K562 (cell line): ENCODE measurements around the gene TSPYL6. TPM values are rescaled to one million over a fixed set of nuclear protein-coding genes. Genes with fewer than 3 reads are reported as not detected.

ENCODE experiments used
- ARID1B ChIP-seq: fragments of 450-650 bp; IDR thresholded peaks from 2 replicates; pipeline ENCODE4 v1.6.1; 2016; ENCODE audit warnings: antibody characterized with exemption, mild to moderate bottlenecking, inconsistent platforms
- CBFA2T3 ChIP-seq: fragments of 450-650 bp; IDR thresholded peaks from 2 replicates; pipeline ENCODE4 v1.6.1; 2017
- DEAF1 ChIP-seq: fragments of 450-650 bp; formaldehyde crosslinking; IDR thresholded peaks from 2 replicates; pipeline ENCODE4 v1.4.0; 2020; ENCODE audit warnings: mild to moderate bottlenecking, moderate library complexity
- DIDO1 ChIP-seq: fragments of 450-650 bp; IDR thresholded peaks from 2 replicates; pipeline ENCODE4 v1.6.1; 2016; ENCODE audit warnings: low read depth, missing biosample characterization, missing genetic modification characterization
- ELK3 ChIP-seq: fragments of 450-650 bp; formaldehyde crosslinking; IDR thresholded peaks from 2 replicates; pipeline ENCODE4 v1.4.0; 2020; ENCODE audit warnings: mild to moderate bottlenecking
- FOXK1 ChIP-seq: sonication (generic); formaldehyde crosslinking; IDR thresholded peaks from 2 replicates; pipeline ENCODE4 v1.8.0; 2022; ENCODE audit warnings: missing genetic modification reagents, mild to moderate bottlenecking, borderline replicate concordance
- KDM1A ChIP-seq, 2 experiments: fragments of 450-650 bp; IDR thresholded peaks; 2 replicates each; pipeline ENCODE4 v1.6.1; 2016; ENCODE audit warnings: mild to moderate bottlenecking in 2 of 2
- LEF1 ChIP-seq: fragments of 450-650 bp; IDR thresholded peaks from 2 replicates; pipeline ENCODE4 v1.6.1; 2016; ENCODE audit warnings: mild to moderate bottlenecking
- PRMT5 ChIP-seq: sonication (generic); formaldehyde crosslinking; IDR thresholded peaks from 2 replicates; pipeline ENCODE4 v1.5.0; 2020; ENCODE audit warnings: missing genetic modification reagents
- SOX6 ChIP-seq: fragments of 450-650 bp; IDR thresholded peaks from 2 replicates; pipeline ENCODE4 v1.6.1; 2014; ENCODE audit warnings: mild to moderate bottlenecking
- TEAD4 ChIP-seq, 2 experiments: sonication (generic) in 1 of 2; formaldehyde crosslinking in 1 of 2; IDR thresholded peaks; 2 replicates each; pipeline versions ENCODE4 v1.6.1 to v1.8.0; 2012 to 2022; ENCODE audit warnings: borderline replicate concordance in 1 of 2, inconsistent platforms in 1 of 2, low read length in 1 of 2, mild to moderate bottlenecking in 1 of 2, missing genetic modification reagents in 1 of 2
- polyA plus RNA-seq, 8 experiments: library from polyadenylated mRNA; depleted of rRNA in 4 of 8; stranded (reverse) in 5 of 8; unstranded in 3 of 8; fragments of >200 nt; fragmentation: Nextera tagmentation in 2 of 8; fragmentation: Illumina TruSeq in 1 of 8; extraction: Ambion mirVana in 2 of 8; extraction: Trizol in 1 of 8; gene quantifications; 2 replicates each; pipeline versions ENCODE4 v1.2.1 to v1.2.3, GENCODE V29; 2011 to 2014; ENCODE audit warnings: inconsistent platforms in 1 of 8, missing spikeins in 1 of 8
- total RNA-seq, 7 experiments: library from RNA; depleted of rRNA in 6 of 7; stranded (reverse); fragments of >200 nt in 6 of 7; fragmentation: Illumina TruSeq in 2 of 7; extraction: Trizol in 2 of 7; gene quantifications; 2 replicates each; pipeline versions ENCODE4 v1.2.1 to v1.2.3, GENCODE V29; 2011 to 2021; ENCODE audit warnings: low replicate concordance in 1 of 7
- TF ChIP-seq, protein P1 (sequence below), 2 experiments: fragments of 450-650 bp; formaldehyde crosslinking in 1 of 2; IDR thresholded peaks; 2 replicates each; pipeline versions ENCODE4 v1.4.0 to v1.6.1; 2014 to 2020; ENCODE audit warnings: mild to moderate bottlenecking in 2 of 2, borderline replicate concordance in 1 of 2, low read depth in 1 of 2
- TF ChIP-seq, protein P2 (sequence below): IDR thresholded peaks from 2 replicates; pipeline ENCODE4 v1.6.1; 2016; ENCODE audit warnings: missing genetic modification characterization, missing compliant biosample characterization

Gene TSPYL6
- total and polyA plus RNA-seq, 9 of the 15 experiments (the other 6 are each of a cell fraction or from before 2014, with no cell fraction given), result 1.5 to 10.1 (median 7.6) TPM

DNA sequence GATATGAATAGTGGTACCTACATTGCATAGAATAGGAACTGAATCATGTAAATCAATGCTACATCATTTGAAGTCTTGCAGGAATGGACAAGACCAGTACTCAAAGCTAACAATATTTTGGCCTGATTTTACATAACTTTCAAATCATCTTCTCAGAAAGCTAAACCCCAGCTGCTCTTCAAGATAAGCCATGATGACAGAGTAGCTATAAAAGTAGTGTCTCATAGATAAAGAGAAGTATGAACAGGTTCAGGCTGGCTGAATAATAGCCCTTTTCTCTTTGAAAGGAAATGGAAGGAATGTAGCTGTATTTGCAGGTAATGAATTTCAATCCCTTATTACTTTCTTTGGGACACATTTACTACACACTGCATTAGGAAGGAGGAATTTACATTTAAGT, 28.2 kb downstream of the TSPYL6 start (continued):
- TF ChIP-seq ARID1B, result peak; percentile 86
- no peak for TF ChIP-seq DEAF1 (CRISPR knock-in tag)
- 0 out of 2 replicates have a peak, but pooled peaks have one; percentile 30 for TF ChIP-seq SOX6
- TF ChIP-seq, protein P1, sequence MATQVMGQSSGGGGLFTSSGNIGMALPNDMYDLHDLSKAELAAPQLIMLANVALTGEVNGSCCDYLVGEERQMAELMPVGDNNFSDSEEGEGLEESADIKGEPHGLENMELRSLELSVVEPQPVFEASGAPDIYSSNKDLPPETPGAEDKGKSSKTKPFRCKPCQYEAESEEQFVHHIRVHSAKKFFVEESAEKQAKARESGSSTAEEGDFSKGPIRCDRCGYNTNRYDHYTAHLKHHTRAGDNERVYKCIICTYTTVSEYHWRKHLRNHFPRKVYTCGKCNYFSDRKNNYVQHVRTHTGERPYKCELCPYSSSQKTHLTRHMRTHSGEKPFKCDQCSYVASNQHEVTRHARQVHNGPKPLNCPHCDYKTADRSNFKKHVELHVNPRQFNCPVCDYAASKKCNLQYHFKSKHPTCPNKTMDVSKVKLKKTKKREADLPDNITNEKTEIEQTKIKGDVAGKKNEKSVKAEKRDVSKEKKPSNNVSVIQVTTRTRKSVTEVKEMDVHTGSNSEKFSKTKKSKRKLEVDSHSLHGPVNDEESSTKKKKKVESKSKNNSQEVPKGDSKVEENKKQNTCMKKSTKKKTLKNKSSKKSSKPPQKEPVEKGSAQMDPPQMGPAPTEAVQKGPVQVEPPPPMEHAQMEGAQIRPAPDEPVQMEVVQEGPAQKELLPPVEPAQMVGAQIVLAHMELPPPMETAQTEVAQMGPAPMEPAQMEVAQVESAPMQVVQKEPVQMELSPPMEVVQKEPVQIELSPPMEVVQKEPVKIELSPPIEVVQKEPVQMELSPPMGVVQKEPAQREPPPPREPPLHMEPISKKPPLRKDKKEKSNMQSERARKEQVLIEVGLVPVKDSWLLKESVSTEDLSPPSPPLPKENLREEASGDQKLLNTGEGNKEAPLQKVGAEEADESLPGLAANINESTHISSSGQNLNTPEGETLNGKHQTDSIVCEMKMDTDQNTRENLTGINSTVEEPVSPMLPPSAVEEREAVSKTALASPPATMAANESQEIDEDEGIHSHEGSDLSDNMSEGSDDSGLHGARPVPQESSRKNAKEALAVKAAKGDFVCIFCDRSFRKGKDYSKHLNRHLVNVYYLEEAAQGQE (IDR thresholded peaks at IDR 0.05; ENCODE audit: borderline replicate concordance), result peak; percentile 95
- TF ChIP-seq, protein P1 (CRISPR knock-in tag; IDR thresholded peaks at IDR 0.05; ENCODE audit: low read depth), result no peak
- TF ChIP-seq PRMT5 (CRISPR knock-in tag), result no peak
- peak; percentile 79 for TF ChIP-seq CBFA2T3
- no peak for TF ChIP-seq DIDO1 (tag)
- TF ChIP-seq ELK3 (CRISPR knock-in tag), result no peak
- TF ChIP-seq, protein P2, sequence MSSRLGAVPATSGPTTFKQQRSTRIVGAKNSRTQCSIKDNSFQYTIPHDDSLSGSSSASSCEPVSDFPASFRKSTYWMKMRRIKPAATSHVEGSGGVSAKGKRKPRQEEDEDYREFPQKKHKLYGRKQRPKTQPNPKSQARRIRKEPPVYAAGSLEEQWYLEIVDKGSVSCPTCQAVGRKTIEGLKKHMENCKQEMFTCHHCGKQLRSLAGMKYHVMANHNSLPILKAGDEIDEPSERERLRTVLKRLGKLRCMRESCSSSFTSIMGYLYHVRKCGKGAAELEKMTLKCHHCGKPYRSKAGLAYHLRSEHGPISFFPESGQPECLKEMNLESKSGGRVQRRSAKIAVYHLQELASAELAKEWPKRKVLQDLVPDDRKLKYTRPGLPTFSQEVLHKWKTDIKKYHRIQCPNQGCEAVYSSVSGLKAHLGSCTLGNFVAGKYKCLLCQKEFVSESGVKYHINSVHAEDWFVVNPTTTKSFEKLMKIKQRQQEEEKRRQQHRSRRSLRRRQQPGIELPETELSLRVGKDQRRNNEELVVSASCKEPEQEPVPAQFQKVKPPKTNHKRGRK (tag), result no peak
- peak; percentile 83 for TF ChIP-seq TEAD4 (IDR thresholded peaks at IDR 0.05; ENCODE audit: low read length)
- no peak for TF ChIP-seq TEAD4 (CRISPR knock-in tag; IDR thresholded peaks at IDR 0.05; ENCODE audit: borderline replicate concordance)
- peak; percentile 33; the same call in 1 of the 2 replicates for TF ChIP-seq LEF1
- TF ChIP-seq KDM1A (IDR thresholded peaks at IDR 0.05), result peak; percentile 42 to 69; a peak in 3 of 4 replicates
- TF ChIP-seq FOXK1 (CRISPR knock-in tag), result no peak
